ENCODE results near the gene C16orf78. TPM values are rescaled to one million over a fixed set of nuclear protein-coding genes. Genes with fewer than 3 reads are reported as not detected.

Gene C16orf78
- total RNA-seq, 1 donor from 2014 or later = not detected

- Histone ChIP-seq H3K4me3 (ENCODE audit: insufficient read depth, low read depth, low read length) (no peak overlapping the region), H3K9me3 (ENCODE audit: insufficient read depth, low read depth, low read length) (no peaks in the 10 kb centered on the region), H3K9ac (ENCODE audit: low read length) (no peak overlapping the region), H3K27ac (ENCODE audit: low read depth, low read length) (no peak overlapping the region), H3K79me2 (ENCODE audit: insufficient read depth, low read length) (no peaks in the 10 kb centered on the region), H3K36me3 (ENCODE audit: insufficient read depth, low read length) (no peaks in the 10 kb centered on the region), H3K4me2 (ENCODE audit: low read length) (no peak overlapping the region), H3K4me1 (ENCODE audit: insufficient read depth, low read length) (no peaks in the 10 kb centered on the region), H2AFZ (ENCODE audit: low read depth, low read length) (no peak overlapping the region), H3K27me3 (ENCODE audit: insufficient read depth, low read length) (no peaks in the 10 kb centered on the region), H4K20me1 (ENCODE audit: insufficient read depth, low read length) (no peaks in the 10 kb centered on the region)
- H3K27ac Mint-ChIP-seq (ENCODE audit: unreplicated experiment) = no peak overlapping the region
- FAIRE-seq (no peak), DNase-seq (ENCODE audit: low read depth) (no peak)
- H3K9me3 Mint-ChIP-seq (ENCODE audit: unreplicated experiment) = no peaks in the 10 kb centered on the region
- H3K4me3 Mint-ChIP-seq (ENCODE audit: unreplicated experiment) = no peak overlapping the region
- H3K4me1 Mint-ChIP-seq (ENCODE audit: low read depth, unreplicated experiment) = no peaks in the 10 kb centered on the region
- H3K36me3 Mint-ChIP-seq (ENCODE audit: low read depth, unreplicated experiment) = no peaks in the 10 kb centered on the region
- TF ChIP-seq CTCF (IDR thresholded peaks at IDR 0.05; ENCODE audit: insufficient read depth, low read depth, low read length) = no peak
- no peak for TF ChIP-seq EZH2 (IDR thresholded peaks at IDR 0.05; ENCODE audit: insufficient read depth, low read length)
- H3K27me3 Mint-ChIP-seq (ENCODE audit: low read depth, unreplicated experiment) = peaks cover 61% of the 10 kb centered on the region
Measured at GRCh38 chr16:49337814-49338350, 35.7 kb upstream of the C16orf78 start.

GRCh38 chr16:49338611-49339265, 34.9 kb upstream of the C16orf78 start:
- H3K4me1 ChIP-seq (ENCODE audit: insufficient read depth, low read length) = no peaks in the 10 kb centered on the region
- no peak overlapping the region for H3K4me3 ChIP-seq (ENCODE audit: insufficient read depth, low read depth, low read length)
- no peaks in the 10 kb centered on the region for H3K36me3 Mint-ChIP-seq (ENCODE audit: low read depth, unreplicated experiment)
- H3K27ac ChIP-seq (ENCODE audit: low read depth, low read length) = no peak overlapping the region
- no peaks in the 10 kb centered on the region for H3K79me2 ChIP-seq (ENCODE audit: insufficient read depth, low read length)
- no peaks in the 10 kb centered on the region for H3K9me3 Mint-ChIP-seq (ENCODE audit: unreplicated experiment)
- H3K9ac ChIP-seq (ENCODE audit: low read length) = no peak overlapping the region
- FAIRE-seq = no peak
- H3K27ac Mint-ChIP-seq (ENCODE audit: unreplicated experiment) = no peak overlapping the region
- no peak for DNase-seq (ENCODE audit: low read depth)
- no peaks in the 10 kb centered on the region for H3K9me3 ChIP-seq (ENCODE audit: insufficient read depth, low read depth, low read length)
- H2AFZ ChIP-seq (ENCODE audit: low read depth, low read length) = no peak overlapping the region
- H4K20me1 ChIP-seq (ENCODE audit: insufficient read depth, low read length) = no peaks in the 10 kb centered on the region
- H3K4me1 Mint-ChIP-seq (ENCODE audit: low read depth, unreplicated experiment) = no peaks in the 10 kb centered on the region
- H3K36me3 ChIP-seq (ENCODE audit: insufficient read depth, low read length) = no peaks in the 10 kb centered on the region
- no peak overlapping the region for H3K4me2 ChIP-seq (ENCODE audit: low read length)
- H3K27me3 Mint-ChIP-seq (ENCODE audit: low read depth, unreplicated experiment) = peaks cover 63% of the 10 kb centered on the region
- TF ChIP-seq EZH2 (IDR thresholded peaks at IDR 0.05; ENCODE audit: insufficient read depth, low read length) (no peak), CTCF (IDR thresholded peaks at IDR 0.05; ENCODE audit: insufficient read depth, low read depth, low read length) (no peak)
- H3K4me3 Mint-ChIP-seq (ENCODE audit: unreplicated experiment) = no peak overlapping the region
- no peaks in the 10 kb centered on the region for H3K27me3 ChIP-seq (ENCODE audit: insufficient read depth, low read length)

GRCh38 chr16:49340466-49340865, 33.1 kb upstream of the C16orf78 start:
- no peaks in the 10 kb centered on the region for H3K27me3 ChIP-seq (ENCODE audit: insufficient read depth, low read length)
- H2AFZ ChIP-seq (ENCODE audit: low read depth, low read length) = no peak overlapping the region
- Mint-ChIP-seq H3K27ac (ENCODE audit: unreplicated experiment) (no peak overlapping the region), H3K27me3 (ENCODE audit: low read depth, unreplicated experiment) (peaks cover 67% of the 10 kb centered on the region), H3K4me3 (ENCODE audit: unreplicated experiment) (no peak overlapping the region), H3K4me1 (ENCODE audit: low read depth, unreplicated experiment) (no peaks in the 10 kb centered on the region), H3K36me3 (ENCODE audit: low read depth, unreplicated experiment) (no peaks in the 10 kb centered on the region), H3K9me3 (ENCODE audit: unreplicated experiment) (no peaks in the 10 kb centered on the region)
- no peaks in the 10 kb centered on the region for H3K79me2 ChIP-seq (ENCODE audit: insufficient read depth, low read length)
- no peak overlapping the region for H3K4me2 ChIP-seq (ENCODE audit: low read length)
- H3K36me3 ChIP-seq (ENCODE audit: insufficient read depth, low read length) = no peaks in the 10 kb centered on the region
- H3K27ac ChIP-seq (ENCODE audit: low read depth, low read length) = no peak overlapping the region
- no peaks in the 10 kb centered on the region for H4K20me1 ChIP-seq (ENCODE audit: insufficient read depth, low read length)
- no peak for DNase-seq (ENCODE audit: low read depth)
- H3K9ac ChIP-seq (ENCODE audit: low read length) = no peak overlapping the region
- no peaks in the 10 kb centered on the region for H3K4me1 ChIP-seq (ENCODE audit: insufficient read depth, low read length)
- no peak for FAIRE-seq
- H3K9me3 ChIP-seq (ENCODE audit: insufficient read depth, low read depth, low read length) = no peaks in the 10 kb centered on the region
- H3K4me3 ChIP-seq (ENCODE audit: insufficient read depth, low read depth, low read length) = no peak overlapping the region
- TF ChIP-seq EZH2 (IDR thresholded peaks at IDR 0.05; ENCODE audit: insufficient read depth, low read length) = no peak
